Transverse colon (tissue), 4 donors: ENCODE measurements around the gene IMMP2L.

Experiments
- POLR2AphosphoS5 ChIP-seq, 3 donors: sonication (generic); formaldehyde crosslinking; IDR thresholded peaks; one replicate each; pipeline ENCODE4 v1.6.1; 2016; ENCODE audit warnings: antibody characterized with exemption in 3 of 3
- TF ChIP-seq, protein P1 (sequence below), 5 experiments: fragments of 200-600 bp in 3 of 5; fragments of 450-650 bp in 2 of 5; sonication (generic) in 3 of 5; IDR thresholded peaks; 1 replicate in 2 of 5; 2 replicates in 3 of 5; pipeline ENCODE4 v1.5.1; 2016 to 2017; ENCODE audit warnings: antibody characterized with exemption in 5 of 5, inconsistent platforms in 3 of 5, mild to moderate bottlenecking in 2 of 5, moderate library complexity in 1 of 5

DNA sequence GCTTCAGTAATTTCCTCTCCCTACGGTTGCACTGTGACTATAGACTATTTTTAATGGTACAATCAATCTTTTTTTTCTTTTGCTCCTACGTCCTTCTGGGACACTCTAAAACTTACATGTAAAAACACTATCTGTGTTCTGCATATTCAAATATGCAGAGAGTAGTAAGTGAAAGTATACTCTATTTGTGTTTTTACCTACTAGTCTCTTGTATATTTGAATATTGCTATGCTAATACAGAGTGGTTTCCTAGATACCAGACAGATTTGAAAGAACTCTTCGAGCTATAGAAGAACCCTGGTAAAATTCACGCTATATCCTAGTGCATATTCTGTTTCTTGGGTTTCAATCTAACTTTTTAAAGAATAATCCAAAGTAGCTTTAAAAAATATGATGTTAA is 672.2 kb downstream of the IMMP2L start:
- TF ChIP-seq, protein P1, sequence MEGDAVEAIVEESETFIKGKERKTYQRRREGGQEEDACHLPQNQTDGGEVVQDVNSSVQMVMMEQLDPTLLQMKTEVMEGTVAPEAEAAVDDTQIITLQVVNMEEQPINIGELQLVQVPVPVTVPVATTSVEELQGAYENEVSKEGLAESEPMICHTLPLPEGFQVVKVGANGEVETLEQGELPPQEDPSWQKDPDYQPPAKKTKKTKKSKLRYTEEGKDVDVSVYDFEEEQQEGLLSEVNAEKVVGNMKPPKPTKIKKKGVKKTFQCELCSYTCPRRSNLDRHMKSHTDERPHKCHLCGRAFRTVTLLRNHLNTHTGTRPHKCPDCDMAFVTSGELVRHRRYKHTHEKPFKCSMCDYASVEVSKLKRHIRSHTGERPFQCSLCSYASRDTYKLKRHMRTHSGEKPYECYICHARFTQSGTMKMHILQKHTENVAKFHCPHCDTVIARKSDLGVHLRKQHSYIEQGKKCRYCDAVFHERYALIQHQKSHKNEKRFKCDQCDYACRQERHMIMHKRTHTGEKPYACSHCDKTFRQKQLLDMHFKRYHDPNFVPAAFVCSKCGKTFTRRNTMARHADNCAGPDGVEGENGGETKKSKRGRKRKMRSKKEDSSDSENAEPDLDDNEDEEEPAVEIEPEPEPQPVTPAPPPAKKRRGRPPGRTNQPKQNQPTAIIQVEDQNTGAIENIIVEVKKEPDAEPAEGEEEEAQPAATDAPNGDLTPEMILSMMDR (IDR thresholded peaks at IDR 0.05) = no peak
- TF ChIP-seq POLR2AphosphoS5 (IDR thresholded peaks at IDR 0.05) = no peak
